ENCODE data around the gene GATD1. TPM values are rescaled to one million over a fixed set of nuclear protein-coding genes. Genes with fewer than 3 reads are reported as not detected.

Gene GATD1
- total and polyA plus RNA-seq, 10 of the 15 experiments (the other 5 are each of a cell fraction or from before 2014, with no cell fraction given) = 1.2 to 92.6 (median 22.3) TPM

- TF ChIP-seq ZBTB33 (IDR thresholded peaks at IDR 0.05) = no peak
- no peak for TF ChIP-seq IRF5 (IDR thresholded peaks at IDR 0.05; ENCODE audit: borderline replicate concordance)
- TF ChIP-seq TCF7 (IDR thresholded peaks at IDR 0.05; ENCODE audit: borderline replicate concordance) = no peak
These were observed 13.7 kb upstream of the GATD1 start (continued) for GRCh38 chr11:790721-791564.

GRCh38 chr11:789943-790342 is 12.7 kb upstream of the GATD1 start, which contains the start of gene CEND1:
TSS of gene CEND1 (minus strand) at chr11:790090. CDS start at chr11:788576, 1,514 bp downstream.
- POLR2A ChIA-PET = interaction anchor here (0.9 kb wide), 1 partner anchor 102 kb away, joined by 3 read pairs; no protein-coding TSS in a partner anchor
- CTCF ChIA-PET = no interaction called here
- Histone ChIP-seq H3K79me2 (ENCODE audit: control insufficient read depth, insufficient read depth, low read length) (peaks cover 3% of the 10 kb centered on the region; the same call in 1 of the 2 replicates), H3K4me3 (peak within 1 kb of the TSS; percentile 63; the same call in 1 of the 2 replicates), H3K4me2 (ENCODE audit: control insufficient read depth, insufficient read depth) (peak within 1 kb of the TSS; percentile 59), H3K9ac (ENCODE audit: control insufficient read depth, insufficient read depth, low read length) (peak within 1 kb of the TSS; percentile 56), H3K27ac (ENCODE audit: control insufficient read depth, insufficient read depth) (peak within 1 kb of the TSS; percentile 11; the same call in 1 of the 2 replicates), H3K9me3 (replicated peaks; ENCODE audit: control insufficient read depth, insufficient read depth, low read length) (no peaks in the 10 kb centered on the region), H2AFZ (ENCODE audit: control insufficient read depth, low read depth, low read length) (no peak within 1 kb of the TSS), H3K36me3 (ENCODE audit: control insufficient read depth in 2 of 2, insufficient read depth in 2 of 2, low read length in 1 of 2) (peaks cover 0 to 9% of the 10 kb centered on the region in 2 experiments; a peak in 2 of 4 replicates), H3K27me3 (replicated peaks in 1 of 2; ENCODE audit: control insufficient read depth in 2 of 2, insufficient read depth in 2 of 2, low read length in 1 of 2) (no peaks in the 10 kb centered on the region), H4K20me1 (ENCODE audit: control insufficient read depth, insufficient read depth) (no peaks in the 10 kb centered on the region), H3K4me1 (ENCODE audit: control insufficient read depth, insufficient read depth, low read length) (peaks cover 10% of the 10 kb centered on the region)
- BruUV-seq (replicated peaks) = no TSS peak
- no peak for FAIRE-seq
- DNase-seq (ENCODE audit: low read depth, low spot score) = no peak
- ATAC-seq = peak; percentile 66
- in situ Hi-C loops (cut with MboI) = no loop called here
- WGBS (ENCODE audit: insufficient coverage, insufficient replicate concordance, low lambda C conversion rate, missing lambda C conversion rate) = 11% methylated on average over 7 of the region's 44 CpGs
- SMC1A ChIA-PET (ENCODE audit: uncharacterized antibody, unreplicated experiment) = no interaction called here
- intact Hi-C loops (cut with micrococcal nuclease; ENCODE audit: unreplicated experiment) = no loop called here
- RAD21 ChIA-PET (ENCODE audit: unreplicated experiment) = no interaction called here
- 0 out of 2 replicates have a peak, but pooled peaks have one; percentile 42 for TF ChIP-seq RCOR1 (conservative IDR thresholded peaks at IDR 0.05; ENCODE audit: low read depth, low read length)
- TF ChIP-seq SRF (IDR thresholded peaks at IDR 0.05; ENCODE audit: low read depth in 2 of 2, low read length in 2 of 2) = no peak
- peak; percentile 55; the same call in 1 of the 2 replicates for TF ChIP-seq POLR2A (IDR thresholded peaks at IDR 0.05; ENCODE audit: low read depth, low read length)
- no peak for TF ChIP-seq MLLT1 (IDR thresholded peaks at IDR 0.05)
- TF ChIP-seq CEBPB (IDR thresholded peaks at IDR 0.05; ENCODE audit: borderline replicate concordance in 1 of 2, low read depth in 2 of 2, low read length in 2 of 2) = no peak

Data from GM12878 (cell line).